HepG2 (cell line): ENCODE measurements around the gene MAP2K7. TPM values are rescaled to one million over a fixed set of nuclear protein-coding genes. Genes with fewer than 3 reads are reported as not detected.
A peak's percentile ranks its signal among the peaks of the same experiment; 100 is the strongest.

ENCODE experiments used
- AGO1 ChIP-seq: fragments of 200-400 bp; formaldehyde crosslinking; IDR thresholded peaks from 2 replicates; pipeline ENCODE4 v1.6.1; 2017; ENCODE audit warnings: mild to moderate bottlenecking, low read depth, low read length, moderate library complexity; ENCODE audit not compliant: poor library complexity, severe bottlenecking
- CEBPZ ChIP-seq: IDR thresholded peaks from 2 replicates; pipeline ENCODE4 v1.6.1; 2012; ENCODE audit warnings: low read length, improper control_type of control experiment
- GMEB1 ChIP-seq: sonication (generic); formaldehyde crosslinking; IDR thresholded peaks from 2 replicates; pipeline ENCODE4 v1.5.1; 2020; ENCODE audit warnings: missing genetic modification reagents, mild to moderate bottlenecking, borderline replicate concordance
- MXI1 ChIP-seq: IDR thresholded peaks from 3 replicates; pipeline ENCODE4 v1.6.1; 2012; ENCODE audit warnings: low read depth, low read length, inconsistent platforms, borderline replicate concordance
- REPIN1 ChIP-seq: sonication (generic); formaldehyde crosslinking; IDR thresholded peaks from 2 replicates; pipeline ENCODE4 v1.8.0; 2022; ENCODE audit warnings: missing genetic modification reagents, low read depth, mild to moderate bottlenecking, borderline replicate concordance
- SALL1 ChIP-seq: sonication (generic); formaldehyde crosslinking; IDR thresholded peaks from 2 replicates; pipeline ENCODE4 v1.8.0; 2022; ENCODE audit warnings: mild to moderate bottlenecking, missing genetic modification reagents
- TARDBP ChIP-seq: sonication (generic); formaldehyde crosslinking; IDR thresholded peaks from 2 replicates; pipeline ENCODE4 v1.8.0; 2022; ENCODE audit warnings: mild to moderate bottlenecking, missing genetic modification reagents
- ZBTB40 ChIP-seq, 2 experiments: fragments of 450-650 bp in 1 of 2; sonication (generic) in 1 of 2; formaldehyde crosslinking in 1 of 2; IDR thresholded peaks; 2 replicates each; pipeline versions ENCODE4 v1.6.1 to v1.8.0; 2016 to 2022; ENCODE audit warnings: antibody characterized with exemption in 1 of 2, mild to moderate bottlenecking in 1 of 2, missing genetic modification reagents in 1 of 2
- ZFY ChIP-seq: sonication (generic); formaldehyde crosslinking; IDR thresholded peaks from 2 replicates; pipeline ENCODE4 v1.4.0; 2020; ENCODE audit warnings: missing genetic modification reagents
- ZNF337 ChIP-seq: sonication (generic); formaldehyde crosslinking; IDR thresholded peaks from 2 replicates; pipeline ENCODE4 v1.5.1; 2020; ENCODE audit warnings: missing genetic modification reagents, low read depth, mild to moderate bottlenecking, borderline replicate concordance
- ZNF430 ChIP-seq: sonication (generic); formaldehyde crosslinking; IDR thresholded peaks from 2 replicates; pipeline ENCODE4 v1.9.0; 2021; ENCODE audit warnings: mild to moderate bottlenecking, missing genetic modification reagents
- ZNF614 ChIP-seq: IDR thresholded peaks from 2 replicates; pipeline ENCODE4 v1.6.1; 2018; ENCODE audit warnings: missing biosample characterization, missing genetic modification reagents, inconsistent platforms, borderline replicate concordance
- ZNF766 ChIP-seq: sonication (generic); formaldehyde crosslinking; IDR thresholded peaks from 2 replicates; pipeline ENCODE4 v1.5.0; 2020; ENCODE audit warnings: missing genetic modification reagents, borderline replicate concordance
- polyA plus RNA-seq, 8 experiments: library from polyadenylated mRNA; depleted of rRNA in 3 of 8; stranded (reverse) in 7 of 8; unstranded in 1 of 8; fragments of >200 nt; fragmentation: Illumina TruSeq in 4 of 8; extraction: Trizol in 4 of 8; gene quantifications; 2 replicates each; pipeline versions ENCODE4 v1.2.1 to v1.2.3, GENCODE V29; 2011 to 2016; ENCODE audit warnings: low read depth in 4 of 8, missing spikeins in 1 of 8, mixed read lengths in 1 of 8; ENCODE audit not compliant: insufficient read depth in 1 of 8
- total RNA-seq, 5 experiments: library from RNA; depleted of rRNA; stranded (reverse); fragments of >200 nt; fragmentation: Illumina TruSeq; extraction: Trizol; gene quantifications; 2 replicates each; pipeline ENCODE4 v1.2.3, GENCODE V29; 2016; ENCODE audit warnings: low read depth in 1 of 5

The MAP2K7 gene
- total and polyA plus RNA-seq, 2 of the 13 experiments (the other 11 are each of a cell fraction or from before 2014, with no cell fraction given) = 9.0 to 10.8 TPM

- TF ChIP-seq CEBPZ (no peak), ZNF766 (no peak; the same call in 1 of the 2 replicates), ZNF614 (0 out of 2 replicates have a peak, but pooled peaks have one; percentile 23), AGO1 (no peak), TARDBP (CRISPR knock-in tag) (peak; percentile 74; the same call in 1 of the 2 replicates), GMEB1 (CRISPR knock-in tag) (peak; percentile 86), ZNF337 (CRISPR knock-in tag) (0 out of 2 replicates have a peak, but pooled peaks have one; percentile 28), ZBTB40 (IDR thresholded peaks at IDR 0.05) (no peak), ZBTB40 (CRISPR knock-in tag; IDR thresholded peaks at IDR 0.05) (peak; percentile 57; the same call in 1 of the 2 replicates), ZFY (CRISPR knock-in tag) (peak; percentile 93), ZNF430 (CRISPR knock-in tag) (peak; percentile 75; the same call in 1 of the 2 replicates), SALL1 (peak; percentile 78), MXI1 (peak; percentile 97; the same call in 2 of the 3 replicates), REPIN1 (CRISPR knock-in tag) (peak; percentile 93; the same call in 1 of the 2 replicates)
These were observed 39.9 kb downstream of the MAP2K7 start, which contains the start of gene TIMM44 (continued) for GRCh38 chr19:7943444-7944176.
